GM19023 (cell line): ENCODE measurements around the gene KRT23.

Source experiments
- ATAC-seq: cut with Tn5 transposase; IDR thresholded peaks from one replicate; pipeline ENCODE4 v1.9.1; 2021; ENCODE audit warnings: mild to moderate bottlenecking, moderate library complexity; ENCODE audit not compliant: unreplicated experiment

Gene KRT23

DNA sequence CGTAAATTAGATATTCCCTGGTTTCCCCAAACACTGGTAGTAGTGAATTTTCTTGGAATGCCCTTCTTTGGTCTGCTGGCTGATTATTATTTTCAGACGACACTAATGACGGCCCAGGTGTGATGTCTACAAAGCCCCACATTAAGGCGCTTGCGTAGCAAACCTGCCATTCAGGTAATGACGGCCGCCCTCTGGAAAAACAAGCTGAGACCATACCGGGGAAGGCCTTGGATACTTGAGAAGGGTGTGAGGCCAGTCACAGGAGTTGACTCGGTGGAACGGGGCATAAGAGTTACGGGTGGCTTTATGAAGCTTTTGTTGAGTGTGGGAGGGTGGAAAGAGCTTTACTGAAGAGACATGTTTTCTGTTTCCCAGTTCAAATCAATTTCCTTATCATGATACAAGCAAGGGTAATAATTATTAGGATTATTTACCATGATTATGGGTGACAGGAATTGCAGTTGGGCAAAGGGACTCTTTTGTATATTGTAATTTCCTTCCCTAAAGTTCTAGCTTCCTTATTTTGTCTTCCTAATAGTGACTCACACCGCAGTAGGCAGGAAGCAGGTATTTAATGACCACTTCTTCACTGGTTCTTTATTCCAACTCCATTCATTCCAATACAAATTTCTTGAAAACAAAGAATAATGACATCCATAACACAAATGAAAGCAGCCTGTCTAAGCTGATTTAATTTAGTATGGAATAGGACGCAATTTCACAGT is 24.8 kb downstream of the KRT23 start:
- ATAC-seq = no peak

DNA sequence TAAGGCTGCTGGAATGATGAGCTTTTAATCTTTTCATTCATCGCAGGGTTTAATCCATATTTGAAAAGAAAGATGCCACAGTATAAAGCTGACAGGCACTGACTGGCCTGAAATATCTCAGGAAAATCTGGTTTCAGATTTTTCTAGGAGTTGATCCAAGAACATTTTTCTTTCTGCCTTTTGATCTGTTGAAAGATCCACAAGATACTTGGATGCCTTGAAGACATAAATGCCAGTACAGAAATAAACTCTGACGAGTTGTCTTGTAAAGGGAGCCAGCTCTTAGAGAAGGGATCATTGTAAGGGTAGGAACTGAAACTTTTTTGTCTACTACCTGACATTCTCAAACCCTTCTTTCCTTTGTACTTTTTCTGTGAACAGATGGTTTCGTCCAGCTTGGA is 27.0 kb downstream of the KRT23 start:
- no peak for ATAC-seq

DNA sequence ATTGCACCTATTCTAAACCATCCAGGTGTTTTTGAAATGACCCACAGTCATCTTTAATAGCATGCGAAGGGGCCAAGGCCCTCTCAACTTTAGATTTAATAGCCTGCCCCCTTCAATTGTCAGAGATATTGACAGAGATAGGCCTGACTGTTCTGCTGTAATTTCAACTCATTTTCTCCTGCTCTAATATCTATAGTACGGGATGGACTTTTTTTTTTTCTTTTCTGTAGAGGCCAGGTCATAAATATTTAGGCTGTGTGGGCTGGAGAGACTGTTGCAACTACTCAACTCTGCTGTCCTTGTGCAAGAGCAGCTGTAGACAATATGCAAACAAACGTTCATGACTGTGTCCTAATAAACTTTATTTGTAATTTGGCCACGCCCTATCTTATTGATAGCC is 27.7 kb downstream of the KRT23 start:
- ATAC-seq = no peak

DNA sequence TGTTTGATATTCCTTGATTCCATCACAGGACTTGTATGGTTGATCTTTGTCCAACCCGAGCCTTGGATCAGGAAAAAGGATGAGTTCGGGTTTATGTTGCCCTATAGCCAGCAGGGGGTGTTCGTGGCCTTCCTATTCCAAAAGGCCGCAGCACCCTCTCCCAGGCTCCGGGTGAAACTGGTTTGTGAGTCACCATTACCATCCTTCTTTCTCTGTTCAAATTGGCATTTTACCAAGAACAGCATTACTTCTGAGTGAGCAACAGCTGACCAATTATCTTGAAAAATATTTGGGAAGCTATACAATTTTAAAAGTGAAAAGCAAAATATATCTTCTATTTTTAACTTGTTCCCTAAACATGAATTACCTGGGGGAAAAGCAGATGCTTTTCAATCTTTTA is 28.1 kb downstream of the KRT23 start:
- ATAC-seq = no peak

DNA sequence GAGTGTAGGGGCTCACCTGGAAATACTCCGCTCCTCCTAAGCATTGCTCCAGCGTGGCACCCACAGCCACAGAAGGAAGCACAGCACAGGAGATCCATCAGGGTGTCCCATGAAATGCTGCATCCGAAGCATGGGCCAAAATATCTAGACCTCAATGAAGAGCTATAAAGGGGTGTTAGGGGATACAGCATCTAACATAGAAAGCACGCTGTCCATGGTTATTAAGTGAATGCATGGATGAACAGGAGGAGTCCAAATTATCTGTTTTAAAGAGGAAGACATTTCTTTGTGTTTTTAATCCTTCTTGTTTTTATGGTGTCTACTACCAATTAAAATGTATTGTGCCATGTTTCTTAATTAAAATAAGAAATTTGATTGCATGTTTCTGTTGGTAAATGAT is 30.8 kb downstream of the KRT23 start:
- no peak for ATAC-seq

DNA sequence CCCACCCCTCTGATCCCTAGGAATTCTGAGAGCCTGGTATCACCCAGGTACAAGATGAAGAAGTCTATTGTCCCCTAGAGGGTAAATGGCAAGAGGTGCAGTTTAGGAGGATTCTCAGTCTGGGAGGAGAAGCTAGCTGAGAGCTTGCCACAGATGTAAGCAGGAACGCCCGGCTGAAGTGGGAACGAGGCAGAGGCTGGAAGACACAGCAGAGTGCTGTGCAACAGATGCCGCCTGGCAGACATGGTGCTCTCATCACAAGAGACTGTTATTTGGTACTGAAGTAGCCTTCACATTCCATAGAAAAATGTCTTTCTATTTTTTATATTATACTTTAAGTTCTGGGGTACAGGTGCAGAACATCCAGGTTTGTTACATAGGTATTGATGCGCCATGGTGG is 32.1 kb downstream of the KRT23 start:
- ATAC-seq = no peak

DNA sequence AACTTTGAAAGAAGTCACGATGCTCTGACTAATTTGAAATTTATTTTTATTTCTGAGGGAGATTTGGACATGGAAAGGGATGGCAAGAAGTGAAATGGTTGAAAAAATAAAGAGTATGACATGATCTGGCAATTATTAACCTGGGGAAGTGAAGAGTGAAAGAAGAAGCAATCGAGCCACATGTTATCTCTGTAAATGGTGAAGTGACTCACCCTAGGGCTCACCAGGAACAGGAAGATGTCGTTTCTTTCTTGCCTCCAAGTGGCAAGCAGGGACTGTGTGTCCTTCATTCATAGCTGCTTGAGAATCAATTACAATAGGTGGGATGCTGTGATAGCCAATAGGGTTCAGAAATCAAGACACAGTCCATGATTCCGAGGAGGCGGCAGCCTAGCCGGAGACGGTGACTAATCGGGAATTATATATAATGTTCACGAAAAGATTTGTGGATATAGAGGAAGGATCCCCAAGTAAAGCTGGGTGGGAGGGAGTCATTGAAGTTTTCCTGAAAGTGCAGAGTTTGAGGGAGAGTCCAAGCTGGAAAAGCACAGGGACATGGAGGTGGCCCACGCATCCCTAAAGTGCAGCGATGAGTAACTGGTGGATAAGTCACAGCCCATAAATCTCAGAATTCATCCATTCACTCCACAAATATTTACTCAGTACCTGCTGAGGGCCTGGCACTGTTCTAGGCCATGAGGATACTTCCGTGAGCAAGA is 34.2 kb downstream of the KRT23 start:
- no peak for ATAC-seq

DNA sequence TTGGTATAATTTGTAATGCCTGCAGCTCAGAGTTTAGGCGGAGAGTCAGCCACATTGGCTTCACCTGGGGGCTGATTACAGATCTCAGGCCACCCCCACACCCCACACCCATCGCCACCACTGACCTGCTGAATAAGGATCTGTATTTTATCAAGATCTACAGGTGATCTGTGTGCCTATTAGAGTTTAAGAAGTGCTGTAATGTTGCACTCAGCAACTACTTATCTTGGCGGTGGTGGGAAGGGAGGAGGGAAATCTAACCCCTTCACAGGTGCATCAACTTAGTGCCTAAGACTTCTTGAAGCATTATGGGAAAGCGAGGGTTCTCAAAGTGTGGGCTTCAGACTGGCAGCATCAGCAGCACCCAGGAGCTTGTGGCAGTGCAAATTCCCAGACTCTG is 34.9 kb downstream of the KRT23 start:
- ATAC-seq = no peak

DNA sequence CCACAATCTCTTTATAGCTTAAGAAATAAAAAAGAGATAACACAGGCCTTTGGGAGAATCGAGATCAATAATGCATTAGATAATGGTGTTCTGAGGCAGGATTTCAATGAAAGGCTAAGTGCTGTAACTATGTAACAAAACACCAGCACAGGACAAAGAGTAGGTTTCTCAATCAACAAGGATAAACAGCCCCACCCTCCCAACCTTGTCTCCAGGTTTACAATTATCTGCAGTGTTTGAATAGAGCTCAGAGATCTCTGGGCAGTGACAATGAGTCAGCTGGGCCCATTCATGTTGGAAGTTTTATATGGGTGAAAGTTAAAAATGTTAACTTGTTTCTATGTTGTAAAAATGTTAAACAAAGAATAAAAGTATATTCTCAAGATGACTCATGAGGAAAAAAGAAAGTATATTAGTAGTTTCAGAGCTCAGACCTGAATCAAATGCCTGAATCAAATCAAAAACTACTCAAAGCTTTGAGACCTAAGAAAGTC is 35.4 kb downstream of the KRT23 start:
- ATAC-seq = no peak

DNA sequence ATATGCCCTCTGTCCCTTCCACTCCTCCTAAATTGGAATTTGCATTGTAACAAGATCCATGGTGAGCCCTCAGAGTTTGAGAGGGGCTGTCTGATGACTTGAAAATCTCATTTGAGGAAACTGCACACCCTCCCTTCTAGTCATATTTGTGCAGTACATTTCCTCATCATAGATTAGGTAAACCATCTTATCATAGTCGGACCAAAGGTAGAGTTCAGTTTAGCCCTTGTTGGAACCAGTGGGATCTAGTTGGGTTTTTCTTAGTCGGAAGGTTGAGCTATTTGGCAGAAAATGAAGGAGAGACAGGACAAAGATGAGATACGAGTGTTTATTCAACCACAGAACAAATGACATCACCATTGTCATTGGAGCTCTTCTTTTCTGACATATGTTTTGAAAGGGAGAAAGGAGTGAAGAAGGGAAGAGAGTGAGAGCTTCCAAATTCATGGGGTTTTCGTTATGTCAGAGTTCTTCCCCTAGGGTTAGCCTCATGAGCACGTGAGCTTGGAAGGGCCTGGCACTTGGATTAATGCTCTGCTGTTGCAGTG is 36.6 kb downstream of the KRT23 start:
- ATAC-seq = no peak

DNA sequence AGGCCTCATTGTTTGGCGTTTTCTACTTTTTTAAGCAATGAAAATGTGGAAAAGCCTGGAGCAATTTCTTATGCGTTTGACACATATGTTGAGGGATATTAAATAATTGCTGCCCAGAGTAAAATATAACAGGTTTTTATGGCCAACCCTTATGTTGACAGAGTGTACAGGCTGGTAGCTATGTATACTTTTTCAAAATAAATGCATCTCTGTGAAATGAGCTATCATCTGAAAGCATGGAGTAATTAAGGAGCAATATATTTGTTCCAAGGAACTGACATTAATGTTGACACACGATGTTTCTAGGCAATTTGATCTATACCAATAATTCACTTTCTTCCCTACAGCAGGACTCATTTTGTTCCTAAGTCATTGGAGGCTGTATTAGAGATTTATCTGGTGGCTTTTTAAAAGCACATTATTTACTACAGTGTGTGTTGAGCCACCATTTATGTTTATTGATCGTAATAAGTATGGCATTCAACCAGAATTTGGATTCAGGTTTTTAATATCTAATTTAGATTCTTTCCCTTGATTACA is 40.5 kb downstream of the KRT23 start:
- ATAC-seq = no peak

DNA sequence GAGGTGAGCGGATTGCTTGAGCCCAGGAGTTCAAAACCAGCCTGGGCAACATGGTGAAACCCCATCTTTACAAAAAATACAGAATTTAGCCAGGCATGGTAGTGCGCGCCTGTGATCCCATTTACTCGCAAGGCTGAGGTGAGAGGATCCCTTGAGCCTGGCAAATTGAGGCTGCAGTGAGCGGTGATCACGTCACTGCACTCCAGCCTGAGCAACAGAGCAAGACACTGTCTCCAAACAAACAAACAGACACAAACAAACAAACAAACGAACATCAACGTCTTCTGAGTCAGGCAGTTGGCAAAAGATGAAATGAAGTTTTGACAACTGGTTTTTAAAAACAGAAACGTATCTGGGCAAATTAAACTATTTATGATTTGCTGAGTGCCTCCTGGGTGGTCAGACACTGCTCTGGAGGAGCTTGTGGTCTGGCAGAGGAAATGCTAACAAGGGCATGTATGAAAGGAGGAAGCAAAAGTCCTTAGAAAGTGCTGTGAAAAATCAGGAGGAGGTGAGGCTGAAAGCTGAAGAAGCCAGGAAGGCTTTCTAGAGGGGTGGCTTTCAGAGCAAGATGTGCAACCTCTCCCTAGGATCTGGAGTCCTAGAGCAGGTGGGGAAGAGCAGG is 42.2 kb downstream of the KRT23 start:
- no peak for ATAC-seq

DNA sequence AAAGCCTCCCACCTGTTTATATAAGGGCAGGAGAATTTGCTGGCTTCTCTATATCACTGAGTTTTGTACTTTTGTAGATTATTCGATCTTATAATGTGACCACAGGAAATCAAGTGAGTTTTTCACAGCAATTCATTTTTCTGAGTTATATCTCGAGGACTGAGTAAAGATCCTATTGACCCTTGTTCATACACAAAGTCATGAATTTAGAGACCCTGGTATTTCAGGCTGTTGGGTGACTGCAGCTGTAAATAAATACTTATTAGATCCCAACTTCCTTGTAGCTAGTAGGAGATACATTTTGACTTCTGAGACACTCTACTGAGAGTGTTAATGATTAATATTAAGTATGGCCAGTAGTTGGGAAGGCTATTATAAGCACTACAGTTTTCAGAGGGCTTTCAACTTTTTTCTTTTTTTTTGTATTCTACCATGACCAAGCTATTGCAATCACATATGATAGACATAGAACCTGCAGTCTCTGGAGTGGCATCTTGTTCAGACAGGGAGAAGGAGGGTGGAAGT is 49.2 kb downstream of the KRT23 start:
- ATAC-seq = no peak

DNA sequence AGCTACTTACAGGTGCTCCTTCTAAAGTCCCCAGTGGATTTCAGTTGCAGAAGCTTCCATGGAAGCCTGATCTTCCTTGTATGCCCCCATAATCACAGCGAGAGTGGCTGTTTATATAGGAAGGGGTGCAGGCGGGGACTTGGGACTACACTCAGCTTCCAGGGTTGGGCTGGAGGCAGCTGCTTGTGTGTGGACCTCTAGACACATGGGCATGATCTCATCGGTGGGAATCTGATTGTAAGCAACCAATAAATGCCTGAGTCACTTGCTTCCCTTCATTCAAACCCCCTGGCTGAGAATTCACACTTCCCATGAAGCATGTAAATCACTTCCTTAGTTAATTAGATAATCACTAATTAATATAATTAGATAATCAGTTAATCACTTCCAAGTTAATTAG is 51.4 kb downstream of the KRT23 start:
- ATAC-seq = no peak

DNA sequence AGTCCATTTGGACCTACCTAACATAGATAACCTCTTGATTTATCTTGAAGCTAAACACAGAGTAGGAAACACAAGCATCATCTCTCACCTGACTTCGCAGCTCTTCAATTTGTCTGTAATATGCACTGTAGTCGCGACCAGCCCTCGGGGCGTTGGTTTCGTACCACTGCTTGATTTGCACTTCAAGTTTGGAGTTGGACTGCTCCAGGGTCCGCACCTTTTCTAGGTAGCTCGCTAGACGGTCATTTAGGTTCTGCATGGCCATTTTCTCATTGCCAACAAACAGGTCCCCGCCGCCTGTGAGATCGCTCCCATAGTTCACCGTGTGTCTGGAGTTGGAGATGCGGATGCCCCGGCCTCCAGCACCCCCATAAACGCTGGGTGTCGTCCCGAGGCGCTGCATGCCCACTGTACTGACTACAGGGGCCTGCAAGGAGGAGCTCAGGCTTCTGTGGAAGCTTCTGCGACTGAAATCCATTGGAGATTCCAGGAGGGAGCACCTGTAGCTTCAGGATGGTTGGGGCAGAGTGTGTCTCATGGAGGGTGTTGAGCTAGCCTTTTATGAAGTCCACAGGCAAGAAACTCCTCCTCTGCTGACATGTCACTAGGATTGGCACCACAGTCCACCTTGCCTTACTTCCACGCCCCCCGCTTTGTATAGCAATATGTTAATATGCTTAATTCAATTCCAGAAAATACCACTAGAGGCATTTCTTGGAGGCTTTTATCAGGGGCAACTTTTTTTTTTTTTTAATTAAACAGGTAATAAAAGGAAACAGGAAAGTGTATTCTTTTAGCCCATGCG is 52.5 kb downstream of the KRT23 start, which contains the start of gene KRT20:
KRT20 (minus strand) TSS at position 535 of the 805 bp plus-strand sequence; CDS start at position 478, 57 bp downstream.
- ATAC-seq = no peak

DNA sequence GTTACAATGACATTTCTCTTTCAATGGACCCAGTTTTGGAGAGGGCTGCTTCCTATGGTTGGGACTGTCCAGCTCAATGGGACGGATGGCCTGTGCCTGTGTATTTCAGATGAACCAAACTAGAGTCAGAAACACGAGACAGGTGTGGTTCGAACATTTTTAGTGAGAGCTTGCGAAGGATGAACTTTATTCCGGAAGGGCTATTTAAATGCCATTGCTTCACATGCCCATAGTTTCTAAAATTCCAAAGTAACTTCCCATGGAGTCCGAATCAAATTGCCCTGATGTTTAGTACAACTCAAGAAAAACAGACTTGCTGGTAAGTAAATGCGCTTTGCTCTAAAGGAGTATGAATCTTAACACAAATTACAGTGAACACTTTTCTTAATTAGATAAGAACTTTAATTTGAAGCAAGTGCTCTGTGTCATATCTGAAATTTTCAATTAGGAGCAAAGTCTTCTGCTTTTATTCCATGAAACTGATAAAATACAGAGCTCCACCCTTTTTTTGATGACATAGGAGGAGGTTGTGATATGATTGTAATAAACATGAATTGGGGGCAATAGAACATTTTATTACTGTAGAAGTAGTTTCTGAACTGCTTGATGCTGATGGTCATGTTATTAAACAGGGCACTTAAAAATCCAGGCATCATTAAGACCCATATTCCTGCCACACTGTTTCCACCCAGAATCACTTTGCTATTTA is 53.7 kb downstream of the KRT23 start:
- ATAC-seq = no peak

DNA sequence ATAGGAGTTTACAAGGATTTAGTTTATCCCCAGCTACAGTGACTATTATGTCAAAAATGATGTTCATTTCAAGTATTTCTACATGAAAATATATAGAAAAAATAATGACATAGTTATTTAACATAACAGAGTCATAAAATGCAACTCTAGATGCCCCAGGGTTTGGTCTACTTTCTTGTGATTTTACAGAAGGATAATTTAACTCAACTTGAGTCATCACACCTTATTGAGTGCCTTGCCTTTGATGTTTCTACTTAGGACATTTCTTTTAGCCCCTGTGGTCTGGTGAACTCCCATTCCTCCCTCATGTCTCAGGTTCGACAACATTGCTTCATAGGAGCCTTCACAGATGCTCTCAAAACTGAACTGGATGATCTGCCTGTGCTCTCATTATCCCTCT is 54.4 kb downstream of the KRT23 start:
- no peak for ATAC-seq

DNA sequence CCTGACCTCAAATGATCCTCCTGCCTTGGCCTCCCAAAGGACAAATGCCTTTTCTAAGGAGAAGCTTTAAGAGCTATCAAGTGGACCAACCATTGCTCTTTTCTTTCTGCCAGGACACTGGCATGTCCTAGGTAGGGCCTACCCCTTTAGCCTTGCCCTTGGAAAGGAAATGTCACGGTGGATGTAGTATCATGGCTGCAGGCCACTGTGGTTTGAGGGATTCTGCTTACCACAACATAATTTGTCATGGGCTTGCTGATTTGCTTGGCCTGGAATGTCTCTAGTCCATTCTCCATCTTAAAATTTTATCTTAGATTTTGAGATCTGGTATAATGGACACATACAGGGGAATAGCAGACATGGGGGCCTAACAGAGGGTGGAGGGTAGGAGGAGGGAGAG is 58.4 kb downstream of the KRT23 start:
- ATAC-seq = no peak

DNA sequence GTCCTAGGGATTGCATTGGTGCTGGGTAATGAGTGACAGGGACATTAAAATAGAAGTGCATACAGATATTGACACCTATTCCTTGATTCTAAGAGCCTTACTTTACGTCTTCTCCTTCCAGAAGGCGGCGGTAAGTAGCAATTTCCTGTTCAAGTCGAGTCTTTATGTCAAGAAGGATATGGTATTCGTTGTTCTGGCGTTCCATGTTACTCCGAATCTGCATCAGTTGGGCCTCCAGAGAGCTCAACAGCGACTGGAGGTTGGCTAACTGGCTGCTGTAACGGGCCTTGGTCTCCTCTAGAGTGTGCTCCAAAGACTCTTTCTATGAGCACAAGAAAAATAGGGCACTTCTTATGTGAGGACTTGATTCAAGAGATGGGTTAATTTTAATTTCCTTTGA is 59.4 kb downstream of the KRT23 start:
- no peak for ATAC-seq

DNA sequence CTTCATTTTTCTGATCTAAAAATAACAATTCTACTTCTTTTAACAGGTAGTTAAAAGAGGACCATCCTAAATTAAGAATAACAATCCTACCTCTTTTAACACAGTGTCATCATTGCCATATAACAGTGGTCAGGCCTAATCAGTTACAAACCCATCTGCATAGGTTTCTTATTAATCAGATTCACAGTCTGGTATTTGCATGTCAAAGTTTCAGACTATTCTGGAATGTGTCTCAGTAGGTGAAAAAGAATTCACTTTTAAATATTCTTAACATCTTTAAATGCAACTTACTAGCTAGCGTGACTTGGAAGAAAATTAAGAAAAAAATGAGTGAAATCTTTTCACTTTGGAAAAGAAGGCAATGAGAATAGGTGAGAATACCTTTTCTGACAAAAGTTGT is 63.6 kb downstream of the KRT23 start:
- ATAC-seq = no peak
